OCI-LY7 (cell line): ENCODE results near the gene ANKH. TPM values are rescaled to one million over a fixed set of nuclear protein-coding genes. Genes with fewer than 3 reads are reported as not detected.
"Not testable (repeated sequence)": the region's sequence is repeated elsewhere in the genome, so short reads cannot be mapped to it uniquely, and the experiment has no call there.

Experiments used
- BruUV-seq: library from RNA; stranded (reverse); fragments of 400-500 nt; replicated peaks from 2 replicates; lab custom pipeline; 2021; lab: Mats Ljungman, UMichigan
- CTCF ChIA-PET: fragments of 300-600 bp; sonication (Branson Sonifier 250); formaldehyde crosslinking; loops from one replicate; lab custom pipeline; 2022; ENCODE audit warnings: antibody characterized with exemption; ENCODE audit not compliant: unreplicated experiment; lab: Charles Lee
- POLR2A ChIA-PET: fragments of 300-600 bp; sonication (Branson Sonifier 250); formaldehyde crosslinking; loops from one replicate; lab custom pipeline; 2022; ENCODE audit warnings: antibody characterized with exemption; lab: Charles Lee
- DNase-seq: peaks from one replicate; pipeline ENCODE4 v3.0.0-alpha.2; 2015; ENCODE audit warnings: low spot score
- H2AFZ ChIP-seq: fragments of 200-600 bp; sonication (generic), shearing (Covaris generic); 2 replicates; pipeline ENCODE4 v1.6.1; 2014; ENCODE audit warnings: mild to moderate bottlenecking, antibody characterized with exemption, low read length, moderate library complexity
- H3K27ac ChIP-seq: fragments of 200-600 bp; sonication (generic); 2 replicates; pipeline ENCODE4 v1.5.1; 2014; ENCODE audit warnings: mixed run types, low read depth, mild to moderate bottlenecking, moderate library complexity, low read length, inconsistent platforms; ENCODE audit not compliant: poor library complexity, severe bottlenecking
- H3K36me3 ChIP-seq: fragments of 200-600 bp; sonication (generic); 2 replicates; pipeline ENCODE4 v1.6.1; 2014; ENCODE audit warnings: mild to moderate bottlenecking, antibody characterized with exemption, low read length, moderate library complexity, mixed read lengths; ENCODE audit not compliant: insufficient read depth
- H3K4me1 ChIP-seq: fragments of 200-600 bp; sonication (generic); 2 replicates; pipeline ENCODE4 v1.5.1; 2014; ENCODE audit warnings: mild to moderate bottlenecking, low read length; ENCODE audit not compliant: insufficient read depth, poor library complexity, severe bottlenecking
- H3K4me2 ChIP-seq: fragments of 200-600 bp; sonication (generic); 2 replicates; pipeline ENCODE4 v1.6.1; 2014; ENCODE audit warnings: mild to moderate bottlenecking, low read length
- H3K4me3 ChIP-seq: fragments of 200-600 bp; sonication (generic); 2 replicates; pipeline ENCODE4 v1.5.1; 2014; ENCODE audit warnings: mild to moderate bottlenecking, low read depth, low read length; ENCODE audit not compliant: poor library complexity, severe bottlenecking
- H3K79me2 ChIP-seq: fragments of 200-600 bp; sonication (generic); 2 replicates; pipeline ENCODE4 v1.6.1; 2016; ENCODE audit warnings: low read depth, mild to moderate bottlenecking, low read length, moderate library complexity, mixed read lengths; ENCODE audit not compliant: insufficient read depth
- H3K9me2 ChIP-seq: fragments of 200-600 bp; sonication (generic); 2 replicates; pipeline ENCODE4 v1.6.1; 2016; ENCODE audit warnings: mild to moderate bottlenecking, low read length, mixed read lengths; ENCODE audit not compliant: insufficient read depth
- H3K9me3 ChIP-seq: fragments of 200-600 bp; sonication (generic); 2 replicates; pipeline ENCODE4 v1.6.1; 2014; ENCODE audit warnings: mild to moderate bottlenecking, mixed run types, low read length, mixed read lengths
- H4K20me1 ChIP-seq: fragments of 200-600 bp; sonication (generic); 2 replicates; pipeline ENCODE4 v1.6.1; 2014; ENCODE audit warnings: mild to moderate bottlenecking, antibody characterized with exemption, low read length, moderate library complexity, mixed read lengths; ENCODE audit not compliant: insufficient read depth
- CTCF ChIP-seq: fragments of 200-600 bp; sonication (generic); conservative IDR thresholded peaks from 2 replicates; pipeline ENCODE4 v1.5.1; 2014; ENCODE audit warnings: mild to moderate bottlenecking, antibody characterized with exemption, low read length, moderate library complexity, mixed read lengths
- EZH2phosphoT487 ChIP-seq: fragments of 200-600 bp; sonication (generic); IDR thresholded peaks from 2 replicates; pipeline ENCODE4 v1.6.1; 2018; ENCODE audit warnings: low read depth, borderline replicate concordance, mild to moderate bottlenecking, mixed run types, antibody characterized with exemption, low read length, moderate library complexity, mixed read lengths
- intact Hi-C: fragments of 100-400 bp; cut with micrococcal nuclease; formaldehyde crosslinking; loops from one replicate; pipeline ENCODE4 v1.10.0; 2022; ENCODE audit not compliant: unreplicated experiment
- total RNA-seq, 2 experiments: library from RNA; depleted of rRNA in 1 of 2; stranded (reverse); fragments of >200 nt in 1 of 2; shearing (Covaris generic) in 1 of 2; gene quantifications; 2 replicates each; pipeline ENCODE4 v1.2.3, GENCODE V29; 2014 to 2022

ANKH gene
- total RNA-seq, 2 experiments from 2014 or later: 23.1 to 80.4 TPM

DNA sequence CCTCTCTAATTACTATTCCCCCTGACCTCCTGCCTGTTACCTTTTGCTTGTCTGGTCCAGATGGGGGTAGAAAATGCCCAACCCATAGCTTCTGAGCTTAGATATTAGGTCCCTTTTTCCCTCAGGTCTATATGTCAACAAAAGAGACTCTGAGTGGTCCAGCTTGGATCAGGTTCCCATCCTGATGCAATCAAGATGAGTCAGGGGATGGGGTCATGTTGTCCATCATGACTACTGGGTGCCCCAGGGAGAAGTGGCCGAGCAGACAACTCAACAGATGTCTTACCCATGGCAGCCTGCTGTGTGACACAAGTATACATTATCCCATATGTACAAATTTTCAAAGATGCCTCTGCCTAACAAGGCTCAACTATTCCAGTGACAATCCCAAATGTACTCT lies 9.1 kb upstream of the ANKH start:
- CTCF ChIA-PET: no interaction called here
- no TSS peak for BruUV-seq
- POLR2A ChIA-PET: interaction anchor here (0.6 kb wide), 1 partner anchor 104 kb away, joined by 4 read pairs; no protein-coding TSS in a partner anchor

GRCh38 chr5:14879937-14880589 lies 8.5 kb upstream of the ANKH start:
- H3K4me1 ChIP-seq: no peaks in the 10 kb centered on the region
- intact Hi-C loops: no loop called here
- H3K36me3 ChIP-seq: no peaks in the 10 kb centered on the region
- H3K9me3 ChIP-seq: no peaks in the 10 kb centered on the region
- CTCF ChIA-PET: no interaction called here
- no TSS peak for BruUV-seq
- DNase-seq: no peak
- no peak overlapping the region for H2AFZ ChIP-seq
- no peak overlapping the region for H3K27ac ChIP-seq
- no peak overlapping the region for H3K4me2 ChIP-seq
- no peaks in the 10 kb centered on the region for H4K20me1 ChIP-seq
- H3K4me3 ChIP-seq: no peak overlapping the region
- POLR2A ChIA-PET: interaction anchor here (0.6 to 0.9 kb wide), 2 partner anchors 104 to 120 kb away, joined by 4 to 5 read pairs; no protein-coding TSS in a partner anchor
- H3K79me2 ChIP-seq: no peaks in the 10 kb centered on the region
- TF ChIP-seq CTCF: no peak
- TF ChIP-seq EZH2phosphoT487: no peak
- H3K9me2 ChIP-seq: no peaks in the 10 kb centered on the region

More for the DNA sequence above, 9.1 kb upstream of the ANKH start:
- Histone ChIP-seq H3K27ac (no peak overlapping the region), H3K9me2 (no peaks in the 10 kb centered on the region), H3K4me1 (no peaks in the 10 kb centered on the region), H4K20me1 (no peaks in the 10 kb centered on the region), H3K36me3 (no peaks in the 10 kb centered on the region), H3K9me3 (no peaks in the 10 kb centered on the region), H2AFZ (no peak overlapping the region), H3K79me2 (no peaks in the 10 kb centered on the region), H3K4me3 (no peak overlapping the region), H3K4me2 (no peak overlapping the region)
- no peak for DNase-seq
- TF ChIP-seq CTCF (no peak), EZH2phosphoT487 (no peak)
- intact Hi-C loops: no loop called here

- H4K20me1 ChIP-seq: no peaks in the 10 kb centered on the region
- no peak for TF ChIP-seq EZH2phosphoT487
- DNase-seq: no peak
- no TSS peak for BruUV-seq
- H3K9me3 ChIP-seq: no peaks in the 10 kb centered on the region
- no peak overlapping the region for H2AFZ ChIP-seq
- CTCF ChIA-PET: no interaction called here
- no peaks in the 10 kb centered on the region for H3K9me2 ChIP-seq
- H3K4me3 ChIP-seq: no peak overlapping the region
- no peak overlapping the region for H3K27ac ChIP-seq
- H3K4me1 ChIP-seq: no peaks in the 10 kb centered on the region
- intact Hi-C loops: no loop called here
- H3K4me2 ChIP-seq: no peak overlapping the region
- no peaks in the 10 kb centered on the region for H3K36me3 ChIP-seq
- no peaks in the 10 kb centered on the region for H3K79me2 ChIP-seq
- POLR2A ChIA-PET: interaction anchor here (0.6 to 0.9 kb wide), 2 partner anchors 35 to 121 kb away, joined by 4 to 5 read pairs; no protein-coding TSS in a partner anchor
These were observed 7.8 kb upstream of the ANKH start for GRCh38 chr5:14879393-14879792.

- H3K4me3 ChIP-seq, H4K20me1 ChIP-seq, intact Hi-C loops, H2AFZ ChIP-seq, DNase-seq, CTCF ChIA-PET, H3K9me2 ChIP-seq, H3K4me1 ChIP-seq, H3K27ac ChIP-seq, H3K79me2 ChIP-seq, H3K36me3 ChIP-seq, BruUV-seq, H3K9me3 ChIP-seq, H3K4me2 ChIP-seq: not testable (repeated sequence)
- POLR2A ChIA-PET: interaction anchor here (0.6 to 1.1 kb wide), 4 partner anchors 13 to 146 kb away, joined by 3 to 4 read pairs (median 4); no protein-coding TSS in a partner anchor
These were observed 6.6 kb upstream of the ANKH start for GRCh38 chr5:14878192-14878591.
